ENCODE results near the gene SLC9A8.

DNA sequence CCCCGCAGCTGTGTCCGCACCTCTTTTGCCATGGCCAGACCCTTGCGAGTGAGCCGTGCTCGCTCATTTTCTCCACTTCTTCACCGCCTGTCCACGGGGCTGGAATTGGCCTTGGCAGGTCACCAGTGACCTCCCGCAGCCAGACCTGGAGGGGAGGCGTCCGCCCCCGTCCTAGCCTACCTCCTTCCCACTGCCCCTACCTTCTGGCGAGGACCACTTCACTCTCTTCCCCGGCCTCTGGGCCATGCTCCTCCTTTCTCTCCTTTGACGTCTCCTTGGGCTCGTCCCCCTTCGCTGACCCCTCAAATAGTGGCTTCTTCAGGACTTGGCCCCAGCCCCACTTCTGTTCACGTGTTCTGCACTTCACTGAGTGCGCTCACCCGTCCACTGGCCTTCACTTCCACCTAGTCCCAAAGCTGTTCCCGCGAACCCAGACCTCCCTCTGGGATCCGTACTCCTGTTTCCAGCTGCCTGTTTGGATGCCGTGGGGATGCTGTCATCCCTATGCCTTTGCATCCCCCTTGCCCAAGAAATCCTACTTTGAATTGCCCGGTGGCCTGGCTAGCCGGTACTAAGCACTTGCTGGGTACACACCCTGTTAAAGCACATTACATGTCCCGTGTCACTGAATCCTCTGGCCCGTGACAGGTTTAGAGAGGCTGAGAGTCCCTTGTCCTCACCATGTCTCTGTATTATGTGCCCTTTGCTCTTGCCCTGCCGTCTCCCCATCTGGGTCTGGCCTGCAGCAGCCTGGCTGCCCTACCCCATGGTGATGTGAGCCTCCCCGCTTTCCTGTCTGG, 69.7 kb downstream of the SLC9A8 start:
- TF ChIP-seq POLR2A (IDR thresholded peaks at IDR 0.05; ENCODE audit: low read length) (no peak), GATA1 (IDR thresholded peaks at IDR 0.05; ENCODE audit: low read depth, low read length) (no peak)

Data from erythroblast (primary cell).